NCI-H345 (cell line): ENCODE data around the gene SOX6.

ENCODE experiments used
- DNase-seq: peaks from one replicate; lab custom pipeline; 2025; lab: John Stamatoyannopoulos, UW

SOX6 gene

DNA sequence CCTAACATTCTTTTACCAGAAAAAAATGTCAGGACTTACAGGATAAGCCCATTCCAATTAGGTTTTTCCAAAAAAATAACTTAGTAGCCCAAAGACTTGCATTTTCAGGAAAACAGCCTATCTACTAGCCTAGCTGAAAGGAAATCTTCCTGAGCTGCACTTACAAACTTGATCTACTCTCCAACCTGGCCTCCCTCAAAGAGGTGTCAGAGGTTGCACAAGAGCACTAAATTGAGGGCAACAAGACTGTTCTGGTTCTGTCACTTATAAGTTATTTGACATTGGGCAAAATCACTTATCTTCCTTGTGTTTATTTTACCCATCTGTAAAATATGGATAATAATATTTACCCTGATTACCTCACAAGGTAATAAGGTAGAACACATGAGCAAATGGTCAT, 7.9 kb upstream of the SOX6 start:
- DNase-seq = no peak

DNA sequence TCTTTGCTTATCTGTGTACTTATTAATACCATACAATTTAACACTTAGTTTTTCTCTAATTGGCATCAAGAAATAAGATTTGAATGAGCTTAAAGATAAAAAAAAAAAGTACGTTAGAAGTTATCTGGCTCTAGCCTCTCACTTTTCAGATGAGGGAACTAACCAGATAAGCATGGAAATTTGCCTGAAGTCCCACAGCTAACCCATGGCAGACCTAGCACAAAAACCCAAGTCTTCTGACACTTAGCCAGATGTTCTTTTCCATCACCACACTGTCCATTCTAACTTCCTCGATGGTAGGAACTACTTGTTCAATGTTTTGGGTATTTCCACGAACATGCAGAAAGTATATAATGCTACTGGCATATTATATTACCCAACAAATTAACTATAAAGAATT, 7.4 kb upstream of the SOX6 start:
- no peak for DNase-seq

DNA sequence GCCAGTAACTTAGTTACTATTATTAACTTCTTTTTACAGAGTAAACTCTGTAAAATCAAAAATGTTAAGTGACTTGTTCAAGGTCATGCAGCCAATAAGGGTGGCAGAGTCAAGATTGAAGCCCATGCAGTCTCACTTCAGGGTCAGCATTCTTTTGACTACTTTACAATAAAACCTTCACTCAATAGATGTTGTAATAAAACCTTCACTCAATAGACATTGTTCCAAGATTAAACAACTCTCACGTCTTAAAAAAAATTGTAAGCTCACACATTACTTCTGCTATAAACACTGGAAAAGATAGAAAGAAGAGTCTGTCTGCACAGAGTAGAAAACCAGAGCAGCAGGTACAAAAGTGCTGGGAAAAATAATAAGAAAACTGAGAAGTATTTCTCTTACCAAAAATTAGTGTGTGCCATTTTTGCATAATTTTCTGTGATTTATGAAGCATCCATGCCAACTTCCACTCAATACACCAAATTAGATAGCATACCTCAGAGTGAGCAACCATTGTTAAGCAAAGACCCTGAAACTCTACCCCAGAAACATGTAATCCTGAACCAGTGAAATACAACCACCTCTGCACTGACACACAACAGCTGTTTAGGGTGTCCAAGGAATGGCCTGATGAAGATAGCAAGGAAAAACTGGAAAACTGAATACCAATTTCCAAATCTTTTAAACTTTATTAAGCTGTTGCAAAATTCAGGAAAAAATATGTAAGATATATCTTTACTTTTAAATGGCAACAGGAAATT, 4.9 kb upstream of the SOX6 start:
- no peak for DNase-seq

DNA sequence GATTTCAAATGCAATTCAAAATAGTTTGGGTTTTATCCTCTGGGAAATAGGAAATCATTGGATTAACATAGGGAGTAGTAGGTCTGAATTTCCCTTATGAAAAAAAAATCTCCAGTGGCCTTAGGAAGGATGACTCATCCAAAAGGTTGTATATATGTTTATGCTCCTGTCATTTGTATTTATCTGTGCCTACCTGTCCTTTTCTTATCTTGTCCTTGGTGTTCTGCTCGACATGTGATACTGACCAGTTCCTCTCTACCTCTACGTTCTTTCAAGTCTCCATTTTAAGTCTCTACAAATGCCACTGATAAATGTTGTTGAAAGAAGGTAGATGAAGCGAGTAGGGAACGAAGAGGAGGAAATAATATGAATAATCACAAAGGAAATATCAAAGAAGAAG, 3.0 kb upstream of the SOX6 start:
- no peak for DNase-seq

DNA sequence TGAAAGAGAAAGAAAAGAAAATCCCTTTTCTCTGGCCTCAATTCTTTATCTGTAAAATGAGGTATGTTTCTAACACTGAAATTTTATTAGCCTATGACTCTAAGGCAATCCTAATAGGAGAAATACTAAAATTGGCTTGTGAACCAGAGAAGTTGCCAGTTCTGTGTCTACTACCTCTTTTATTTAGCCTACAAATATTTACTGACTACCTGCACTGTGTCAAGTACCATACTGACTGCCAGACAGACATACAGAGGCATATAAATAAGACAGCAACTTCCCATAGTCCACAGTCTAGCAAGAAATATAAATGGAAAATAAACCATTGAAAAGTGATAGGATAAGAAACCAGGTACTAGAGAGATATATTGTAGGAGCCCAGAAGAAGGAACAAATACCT, 2.4 kb upstream of the SOX6 start:
- no peak for DNase-seq

DNA sequence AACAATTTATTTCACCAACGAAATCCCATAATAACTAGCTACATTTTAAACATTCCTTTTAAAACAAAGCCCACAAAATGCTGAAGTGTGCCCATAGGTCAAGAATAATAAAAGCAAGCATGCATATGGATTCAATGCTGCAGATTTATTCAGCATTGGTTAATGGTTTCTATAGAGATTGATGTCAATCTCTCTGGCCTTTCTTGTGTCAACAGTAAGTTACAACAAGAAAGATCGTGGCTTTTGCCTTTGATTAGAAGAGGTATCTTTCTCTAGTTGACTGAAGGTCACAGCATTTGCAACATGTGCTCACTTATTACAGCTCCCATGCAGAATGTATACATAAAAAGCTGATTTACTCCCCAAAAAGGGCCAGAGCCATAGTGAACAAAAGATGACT, 1.4 kb upstream of the SOX6 start:
- DNase-seq = no peak

DNA sequence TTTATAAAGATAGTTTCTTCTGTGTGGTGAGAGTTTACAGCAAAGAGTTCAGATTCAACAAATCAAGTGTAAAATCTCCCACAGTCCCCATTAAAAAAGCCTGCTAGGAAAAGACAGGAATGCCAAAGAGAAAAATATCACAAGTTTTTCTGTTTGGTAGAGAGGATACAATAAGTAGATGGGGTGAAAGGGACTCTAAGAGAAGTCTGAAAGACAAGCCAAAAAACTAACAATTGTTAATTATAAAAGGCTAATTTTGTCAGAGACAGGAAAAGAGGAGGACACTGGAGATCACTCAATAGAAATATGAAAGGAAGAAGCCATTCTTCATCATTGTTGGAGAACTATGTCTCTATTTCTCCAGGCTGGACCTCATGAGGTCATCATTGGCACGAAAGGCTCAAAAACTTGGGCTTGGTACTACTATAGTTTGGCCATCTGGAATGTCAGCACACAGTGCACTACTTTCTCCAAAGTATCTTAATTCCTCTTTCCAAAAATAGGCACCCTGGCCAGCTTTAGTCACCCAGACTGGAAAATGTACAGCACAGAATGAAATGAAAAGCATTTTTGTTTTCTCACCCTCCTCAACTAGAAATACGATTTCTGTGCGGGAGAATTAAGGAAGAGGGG, 531 bp upstream of the SOX6 start:
- DNase-seq = no peak

DNA sequence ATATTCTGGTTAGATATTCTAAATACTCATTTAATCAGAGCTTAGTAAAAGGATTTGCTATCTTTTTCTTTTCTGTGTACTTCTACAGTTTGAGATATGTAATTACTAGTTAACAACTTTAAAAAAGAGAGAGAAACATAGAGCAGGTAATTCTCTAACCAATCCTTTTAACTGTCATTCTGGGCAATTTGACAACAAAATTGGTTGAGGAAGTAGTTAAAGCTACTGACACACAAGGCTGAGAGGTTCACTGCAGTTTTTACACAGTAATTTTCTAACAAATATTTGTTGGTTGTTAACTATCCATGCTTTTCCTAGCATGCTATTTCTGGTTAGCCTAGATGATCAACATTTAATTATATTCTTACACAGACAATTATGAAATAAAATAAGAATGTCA, 3.6 kb downstream of the SOX6 start:
- no peak for DNase-seq

DNA sequence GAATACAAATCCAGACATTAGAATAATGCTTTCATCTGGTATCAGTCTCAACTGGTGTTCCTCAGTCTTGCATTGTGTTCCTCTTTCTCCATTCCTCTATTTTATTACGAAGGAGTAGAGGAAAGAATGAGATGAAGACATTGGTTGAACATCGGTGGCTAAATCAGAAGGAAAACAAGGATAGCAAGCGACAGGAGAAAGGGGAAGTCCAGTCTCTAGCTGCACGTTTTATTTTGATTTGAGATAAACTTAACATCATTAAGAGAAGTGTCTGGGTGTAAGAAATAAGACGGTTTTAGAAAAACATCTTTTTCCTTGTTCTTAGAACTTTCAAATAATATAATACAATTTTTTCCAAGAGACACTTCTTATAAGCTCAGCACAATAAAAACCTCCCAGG, 6.2 kb downstream of the SOX6 start:
- DNase-seq = no peak

DNA sequence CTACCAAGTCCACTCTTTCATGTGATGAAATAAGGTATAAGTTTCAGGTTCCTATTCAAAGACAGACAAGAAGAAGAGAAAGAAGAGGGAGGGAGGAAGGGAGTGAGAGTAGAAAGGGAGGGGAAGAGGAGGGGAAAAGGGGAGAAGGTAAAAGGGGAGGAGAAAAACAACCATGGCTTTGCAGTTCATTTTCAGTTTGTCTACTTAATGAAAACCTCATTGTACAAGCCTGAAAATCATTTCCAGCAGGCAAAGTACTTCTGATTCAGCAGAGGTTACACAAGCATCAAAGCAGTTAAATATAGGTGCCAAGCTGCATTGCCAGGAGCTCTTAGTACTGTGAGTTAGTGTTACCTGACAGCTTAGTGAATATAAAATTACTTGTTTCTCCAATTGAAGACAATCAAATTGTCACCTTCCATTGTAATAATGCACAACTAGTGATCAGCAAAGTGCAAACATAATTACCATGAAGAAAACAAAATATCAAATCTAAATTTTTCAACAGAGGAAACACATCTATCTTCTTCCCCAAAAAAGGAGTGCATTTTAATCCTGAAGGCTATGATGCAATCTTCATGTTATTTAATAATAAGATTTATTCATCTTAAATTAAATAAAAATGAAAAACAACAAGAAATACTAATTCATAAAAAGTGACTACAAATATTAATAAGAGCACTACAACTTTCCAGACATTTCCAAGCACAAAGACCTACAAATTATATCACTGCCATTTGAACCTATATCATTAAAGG, 8.2 kb downstream of the SOX6 start:
- DNase-seq = peak; percentile 13

DNA sequence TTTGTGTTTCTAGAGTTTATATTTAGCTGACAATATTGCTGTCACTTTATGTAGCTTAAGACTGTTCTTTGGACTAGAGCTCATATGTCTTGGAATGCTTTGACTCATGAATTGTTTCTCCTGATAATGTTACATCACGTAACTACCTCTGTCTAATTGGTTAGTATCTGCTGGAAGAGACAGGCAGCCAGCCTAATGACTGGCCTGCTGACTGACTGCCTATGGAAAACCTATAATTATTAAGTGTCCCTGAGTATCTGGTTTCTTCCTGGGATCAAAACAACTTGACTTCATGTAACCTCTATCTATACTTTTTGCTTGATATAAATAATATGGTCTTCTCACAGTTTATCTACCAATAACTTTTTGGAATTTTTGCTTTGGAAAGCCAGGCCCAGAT, 9.4 kb downstream of the SOX6 start:
- no peak for DNase-seq

DNA sequence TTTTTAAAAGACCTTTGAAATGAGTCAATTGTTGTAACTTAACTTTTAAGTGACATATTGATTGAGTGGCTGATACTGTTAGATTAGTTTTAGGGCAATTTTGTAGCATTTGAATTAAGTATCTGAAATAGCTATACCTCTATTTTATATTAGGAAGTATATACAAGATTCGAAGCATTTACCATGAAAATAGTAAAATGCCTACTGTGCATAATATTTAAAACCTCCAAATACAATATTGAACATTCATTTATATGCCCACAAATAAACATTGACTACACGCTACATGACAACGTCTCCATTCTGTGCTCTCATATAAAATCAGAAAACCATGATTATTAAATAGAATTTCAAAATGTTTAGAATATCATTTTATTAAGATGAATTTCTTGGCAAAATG, 14.5 kb downstream of the SOX6 start:
- no peak for DNase-seq

DNA sequence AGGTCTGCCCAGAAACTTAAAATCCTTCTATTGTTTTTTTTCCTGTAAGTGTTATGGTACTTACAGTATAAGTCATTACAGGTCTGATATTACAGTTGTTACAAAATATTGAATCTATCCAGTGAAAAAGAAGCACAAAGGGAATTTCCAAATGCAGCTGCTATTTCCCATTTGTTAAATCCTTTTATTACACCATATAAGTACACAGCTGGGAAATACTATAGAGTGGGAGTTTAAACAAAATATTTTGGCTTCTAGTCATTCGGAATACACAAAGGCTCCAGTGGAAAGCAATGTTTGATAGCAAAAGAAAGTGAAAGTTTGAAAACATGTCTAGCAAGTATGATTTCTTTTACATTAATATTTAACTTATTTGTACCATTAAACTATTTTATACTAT, 18.0 kb downstream of the SOX6 start:
- no peak for DNase-seq

DNA sequence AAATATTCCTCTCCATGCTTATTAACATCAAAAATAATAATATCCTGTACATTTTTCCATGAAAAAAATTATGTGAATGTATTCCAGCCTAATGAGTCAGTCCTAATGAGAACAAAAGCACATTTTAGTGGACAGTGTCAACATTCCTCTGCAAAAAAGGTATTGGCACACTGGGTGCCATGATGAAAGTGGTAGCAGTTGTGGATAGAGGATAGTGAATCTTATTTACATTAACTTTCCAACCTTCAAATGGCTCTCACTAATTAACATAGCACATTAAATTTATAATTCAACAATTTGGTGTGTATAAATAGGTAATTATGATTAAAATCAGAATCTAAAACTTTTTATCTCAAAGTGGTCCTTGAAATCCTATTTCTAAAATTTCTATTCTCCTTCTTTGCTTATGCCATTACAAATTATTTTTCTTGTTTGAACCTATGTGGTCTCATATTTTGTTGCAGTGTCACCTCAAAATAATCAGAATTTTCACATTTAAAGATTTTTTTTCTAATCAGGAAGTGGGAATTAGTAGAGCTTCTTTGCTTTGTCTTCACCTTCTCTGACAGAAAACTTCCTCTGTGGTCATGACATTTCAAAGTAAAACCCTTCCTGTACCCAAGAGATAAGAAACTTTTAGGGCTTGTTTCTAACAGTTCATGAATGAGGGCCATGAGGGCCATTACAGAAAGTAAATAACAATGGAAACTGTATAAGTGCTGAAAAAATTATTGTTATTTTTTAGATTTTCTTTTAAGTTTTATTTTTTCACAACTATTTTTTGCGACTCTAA, 18.7 kb downstream of the SOX6 start:
- no peak for DNase-seq

DNA sequence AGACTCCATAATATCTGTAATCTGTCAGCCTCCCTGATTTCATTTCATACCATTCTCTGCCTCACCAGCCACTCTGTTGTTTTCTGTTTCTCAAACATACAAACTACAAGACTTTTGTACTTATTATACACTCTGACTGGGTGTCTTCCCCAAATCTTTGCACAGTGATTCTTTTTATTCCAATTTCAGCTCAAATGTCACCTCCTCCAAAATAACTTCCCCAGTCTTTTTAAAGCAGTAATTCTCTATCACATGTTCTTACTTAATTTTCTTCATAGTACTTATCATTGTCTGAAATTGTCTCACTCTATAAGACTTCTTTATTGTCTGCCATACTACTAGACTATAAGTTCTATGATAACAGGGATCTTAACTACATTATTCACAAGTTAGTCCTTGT, 19.6 kb downstream of the SOX6 start:
- DNase-seq = no peak

DNA sequence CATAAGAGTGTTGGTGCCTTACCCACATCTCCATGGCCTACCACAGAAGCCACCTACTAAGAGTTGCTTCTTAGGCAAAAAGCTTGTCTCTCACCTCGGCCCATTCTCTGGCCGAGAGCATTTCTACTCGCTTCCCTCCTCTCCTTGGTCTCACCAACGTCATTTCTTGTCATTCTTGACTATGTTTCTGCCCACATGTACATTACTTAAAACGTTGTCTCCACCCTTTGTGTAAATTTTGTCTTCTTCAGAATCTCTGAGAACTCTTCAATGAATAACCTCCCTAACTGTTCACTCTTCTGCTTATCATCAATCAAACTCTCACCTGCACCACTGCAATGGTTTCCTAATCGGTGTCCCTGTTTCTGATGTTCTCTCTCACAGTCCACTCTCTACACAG, 20.1 kb downstream of the SOX6 start:
- no peak for DNase-seq

DNA sequence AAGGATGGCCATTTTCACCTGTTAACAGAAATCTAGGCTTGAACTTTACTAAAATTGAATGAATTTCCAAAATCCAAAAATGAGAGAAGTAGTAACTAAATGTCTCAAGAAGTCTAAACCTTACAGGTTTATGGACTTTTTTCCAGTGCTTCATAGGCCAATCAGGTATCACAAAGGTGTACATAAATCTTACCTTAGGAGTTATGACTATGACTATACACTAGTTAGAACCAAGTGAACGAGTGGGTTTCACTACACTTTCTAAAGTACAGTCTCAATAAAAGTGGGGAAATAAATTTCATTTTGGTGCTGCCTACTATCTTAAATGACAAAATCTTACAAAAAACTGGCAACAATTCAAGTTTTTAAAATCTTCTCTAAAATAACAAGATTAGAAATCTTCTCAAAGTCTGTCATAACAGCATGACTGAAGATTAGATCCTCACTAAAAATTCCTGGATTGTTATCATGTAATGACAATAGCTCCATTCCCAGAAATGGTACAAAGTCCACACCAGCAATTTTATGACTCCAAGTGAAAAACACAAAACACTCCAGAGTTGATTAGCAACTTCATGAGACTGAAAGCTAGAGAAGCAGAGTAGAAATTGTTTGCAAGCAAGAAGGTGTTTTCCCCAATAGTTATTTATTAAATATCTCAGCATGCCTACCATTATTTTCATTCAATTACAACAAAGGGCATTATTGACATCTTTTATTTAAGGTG, 20.9 kb downstream of the SOX6 start:
- DNase-seq = no peak

DNA sequence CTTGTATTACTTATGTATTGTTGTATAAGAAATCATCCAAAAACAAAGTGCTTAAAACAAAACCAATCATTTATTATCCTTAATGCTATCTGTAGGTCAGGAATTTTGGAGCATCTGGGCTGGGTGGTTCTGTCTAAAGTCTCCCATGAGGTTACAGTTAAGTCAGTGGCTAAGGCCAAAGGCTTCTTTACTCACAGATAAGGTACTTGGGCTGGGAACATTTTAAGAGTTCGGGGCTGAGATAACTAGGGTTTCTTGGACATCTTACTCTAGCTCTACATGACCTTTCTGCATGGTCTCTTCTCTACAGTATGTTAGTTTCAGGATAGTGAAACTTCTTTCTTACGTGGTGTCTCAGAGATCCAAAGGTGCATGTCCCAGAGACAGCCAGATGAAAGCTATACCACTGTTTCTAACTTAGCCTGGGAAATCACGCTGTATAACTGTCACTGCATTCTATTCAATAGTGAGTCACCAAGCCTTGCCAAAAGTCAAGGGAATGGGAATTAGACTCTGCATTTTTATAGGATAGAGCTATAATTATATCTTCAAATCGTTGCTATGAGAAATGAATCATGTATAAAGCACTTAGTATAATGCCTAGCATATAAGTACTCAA, 29.6 kb downstream of the SOX6 start:
- DNase-seq = no peak

DNA sequence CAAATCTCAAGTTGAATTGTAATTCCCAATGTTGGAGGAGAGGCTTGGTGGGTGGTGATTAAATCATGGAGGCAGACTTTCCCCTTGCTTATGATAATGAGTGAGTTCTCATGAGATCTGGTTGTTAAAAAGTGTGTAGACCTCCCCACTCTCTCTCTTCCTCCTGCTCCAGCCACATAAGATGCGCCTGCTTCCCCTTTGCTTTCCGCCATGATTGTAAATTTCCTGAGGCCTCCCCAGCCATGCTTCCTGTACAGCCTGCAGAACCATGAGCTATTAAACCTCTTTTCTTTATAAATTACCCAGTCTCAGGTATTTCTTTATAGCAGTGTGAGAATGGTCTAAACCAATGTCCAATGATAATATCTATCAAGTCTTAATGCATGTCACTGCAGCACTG, 34.2 kb downstream of the SOX6 start:
- no peak for DNase-seq

DNA sequence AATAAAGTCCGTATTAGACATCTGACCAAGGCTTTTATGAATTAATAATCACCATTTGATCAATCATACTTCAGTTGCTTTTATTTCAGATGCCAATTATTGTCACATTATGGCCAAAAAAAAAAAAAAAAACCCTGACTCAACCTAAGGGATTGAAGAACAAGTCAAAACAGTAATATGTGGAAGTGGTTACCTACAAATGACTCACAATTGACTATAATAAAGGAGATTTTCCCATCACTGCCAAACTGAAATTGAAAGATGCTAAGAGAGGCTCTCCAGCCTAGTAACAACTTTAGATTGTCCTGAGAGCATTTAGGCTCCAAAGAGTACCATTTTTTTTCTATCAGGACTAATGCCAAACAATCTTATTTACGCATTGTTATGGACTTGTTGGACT, 35.2 kb downstream of the SOX6 start:
- DNase-seq = no peak

DNA sequence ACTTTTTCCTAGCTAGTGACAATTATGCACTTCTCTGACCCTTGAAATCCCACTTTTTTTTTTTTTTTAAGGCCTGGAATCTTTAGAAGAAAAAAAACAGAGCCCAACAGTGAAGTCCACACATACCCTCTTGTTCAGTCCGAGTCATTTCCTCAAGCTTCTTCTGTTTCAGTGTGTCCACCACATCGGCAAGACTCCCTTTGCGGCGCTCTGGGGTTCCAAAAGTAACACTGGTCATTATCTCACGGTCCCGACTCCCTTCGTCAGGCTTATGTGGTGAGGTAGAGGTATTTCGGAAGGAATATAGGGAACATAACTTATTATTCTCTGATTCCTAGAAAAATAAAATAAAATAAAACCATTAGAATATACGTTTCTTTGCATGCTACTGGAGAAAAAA, 38.0 kb downstream of the SOX6 start:
- DNase-seq = no peak
